ENCODE measurements around the gene PSMF1. TPM values are rescaled to one million over a fixed set of nuclear protein-coding genes. Genes with fewer than 3 reads are reported as not detected.

PSMF1 gene
- total and polyA plus RNA-seq, 9 of the 15 experiments (the other 6 are each of a cell fraction or from before 2014, with no cell fraction given) = 8.5 to 192 (median 33.2) TPM

- TF ChIP-seq KLF16 (IDR thresholded peaks at IDR 0.05) (no peak), MEF2A (IDR thresholded peaks at IDR 0.05; ENCODE audit: control insufficient read depth, low read depth, low read length) (no peak), RFX1 (IDR thresholded peaks at IDR 0.05) (no peak), HDGF (IDR thresholded peaks at IDR 0.05) (no peak), SUPT5H (IDR thresholded peaks at IDR 0.05) (no peak), ZNF764 (CRISPR knock-in tag; IDR thresholded peaks at IDR 0.05; ENCODE audit: low read depth) (no peak), ZBTB17 (CRISPR knock-in tag; IDR thresholded peaks at IDR 0.05) (no peak), ILF3 (IDR thresholded peaks at IDR 0.05; ENCODE audit: borderline replicate concordance) (no peak), ZC3H11A (IDR thresholded peaks at IDR 0.05; ENCODE audit: low read depth, low read length) (no peak)
- TF ChIP-seq, protein P1, sequence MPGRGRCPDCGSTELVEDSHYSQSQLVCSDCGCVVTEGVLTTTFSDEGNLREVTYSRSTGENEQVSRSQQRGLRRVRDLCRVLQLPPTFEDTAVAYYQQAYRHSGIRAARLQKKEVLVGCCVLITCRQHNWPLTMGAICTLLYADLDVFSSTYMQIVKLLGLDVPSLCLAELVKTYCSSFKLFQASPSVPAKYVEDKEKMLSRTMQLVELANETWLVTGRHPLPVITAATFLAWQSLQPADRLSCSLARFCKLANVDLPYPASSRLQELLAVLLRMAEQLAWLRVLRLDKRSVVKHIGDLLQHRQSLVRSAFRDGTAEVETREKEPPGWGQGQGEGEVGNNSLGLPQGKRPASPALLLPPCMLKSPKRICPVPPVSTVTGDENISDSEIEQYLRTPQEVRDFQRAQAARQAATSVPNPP (IDR thresholded peaks at IDR 0.05; ENCODE audit: borderline replicate concordance, insufficient read depth, insufficient read length) = no peak
- TF ChIP-seq, protein P2, sequence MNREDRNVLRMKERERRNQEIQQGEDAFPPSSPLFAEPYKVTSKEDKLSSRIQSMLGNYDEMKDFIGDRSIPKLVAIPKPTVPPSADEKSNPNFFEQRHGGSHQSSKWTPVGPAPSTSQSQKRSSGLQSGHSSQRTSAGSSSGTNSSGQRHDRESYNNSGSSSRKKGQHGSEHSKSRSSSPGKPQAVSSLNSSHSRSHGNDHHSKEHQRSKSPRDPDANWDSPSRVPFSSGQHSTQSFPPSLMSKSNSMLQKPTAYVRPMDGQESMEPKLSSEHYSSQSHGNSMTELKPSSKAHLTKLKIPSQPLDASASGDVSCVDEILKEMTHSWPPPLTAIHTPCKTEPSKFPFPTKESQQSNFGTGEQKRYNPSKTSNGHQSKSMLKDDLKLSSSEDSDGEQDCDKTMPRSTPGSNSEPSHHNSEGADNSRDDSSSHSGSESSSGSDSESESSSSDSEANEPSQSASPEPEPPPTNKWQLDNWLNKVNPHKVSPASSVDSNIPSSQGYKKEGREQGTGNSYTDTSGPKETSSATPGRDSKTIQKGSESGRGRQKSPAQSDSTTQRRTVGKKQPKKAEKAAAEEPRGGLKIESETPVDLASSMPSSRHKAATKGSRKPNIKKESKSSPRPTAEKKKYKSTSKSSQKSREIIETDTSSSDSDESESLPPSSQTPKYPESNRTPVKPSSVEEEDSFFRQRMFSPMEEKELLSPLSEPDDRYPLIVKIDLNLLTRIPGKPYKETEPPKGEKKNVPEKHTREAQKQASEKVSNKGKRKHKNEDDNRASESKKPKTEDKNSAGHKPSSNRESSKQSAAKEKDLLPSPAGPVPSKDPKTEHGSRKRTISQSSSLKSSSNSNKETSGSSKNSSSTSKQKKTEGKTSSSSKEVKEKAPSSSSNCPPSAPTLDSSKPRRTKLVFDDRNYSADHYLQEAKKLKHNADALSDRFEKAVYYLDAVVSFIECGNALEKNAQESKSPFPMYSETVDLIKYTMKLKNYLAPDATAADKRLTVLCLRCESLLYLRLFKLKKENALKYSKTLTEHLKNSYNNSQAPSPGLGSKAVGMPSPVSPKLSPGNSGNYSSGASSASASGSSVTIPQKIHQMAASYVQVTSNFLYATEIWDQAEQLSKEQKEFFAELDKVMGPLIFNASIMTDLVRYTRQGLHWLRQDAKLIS (CRISPR knock-in tag; IDR thresholded peaks at IDR 0.05) = no peak
- TF ChIP-seq, protein P3, sequence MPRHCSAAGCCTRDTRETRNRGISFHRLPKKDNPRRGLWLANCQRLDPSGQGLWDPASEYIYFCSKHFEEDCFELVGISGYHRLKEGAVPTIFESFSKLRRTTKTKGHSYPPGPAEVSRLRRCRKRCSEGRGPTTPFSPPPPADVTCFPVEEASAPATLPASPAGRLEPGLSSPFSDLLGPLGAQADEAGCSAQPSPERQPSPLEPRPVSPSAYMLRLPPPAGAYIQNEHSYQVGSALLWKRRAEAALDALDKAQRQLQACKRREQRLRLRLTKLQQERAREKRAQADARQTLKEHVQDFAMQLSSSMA (CRISPR knock-in tag; IDR thresholded peaks at IDR 0.05) = no peak
These were observed 97.2 kb downstream of the PSMF1 start (continued) for GRCh38 chr20:1215386-1216170.
